Measurements from ENCODE around the gene DMD.
"Not testable (repeated sequence)": the region's sequence is repeated elsewhere in the genome, so short reads cannot be mapped to it uniquely, and the experiment has no call there.

Gene DMD

DNA sequence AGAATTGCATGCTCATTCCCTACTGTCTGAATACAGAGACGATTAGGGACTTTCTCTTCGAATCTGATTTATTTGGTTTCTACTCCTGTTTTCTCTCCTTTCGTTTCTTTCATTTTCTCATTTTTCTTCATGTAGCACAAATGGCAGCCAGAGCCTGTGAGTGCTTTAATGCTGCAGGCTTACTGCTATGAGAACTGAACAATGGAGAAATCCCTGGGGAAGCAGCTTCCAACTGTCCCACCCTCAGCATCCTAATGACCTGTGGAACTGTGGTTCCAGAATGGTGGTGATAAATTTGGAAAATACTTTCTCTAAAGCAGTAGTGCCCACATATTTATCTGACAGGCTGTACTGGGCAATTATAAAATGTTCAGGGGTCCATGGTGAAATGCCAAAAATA lies 930.4 kb downstream of the DMD start:
- DNase-seq (ENCODE audit: low read depth in 2 of 2), result no peak

DNA sequence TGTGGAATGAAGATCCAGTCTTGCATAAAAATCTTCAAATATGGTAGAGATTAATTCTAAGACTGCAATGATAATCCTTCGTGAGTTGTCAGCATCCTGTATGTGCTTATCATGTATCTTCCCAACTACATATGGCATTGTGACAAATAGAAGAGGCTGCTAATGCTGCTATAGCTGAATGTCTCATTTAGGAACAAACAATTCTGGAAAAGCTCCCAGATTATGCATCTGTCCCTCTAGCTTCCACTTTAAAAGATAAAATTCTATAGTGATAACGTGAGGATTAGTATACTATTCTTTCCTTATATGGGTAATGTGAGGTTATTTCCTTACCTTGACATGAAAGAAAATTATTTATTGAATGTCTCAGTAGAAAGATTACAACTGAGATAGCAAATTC lies 930.9 kb downstream of the DMD start:
- no peak for DNase-seq (ENCODE audit: low read depth in 2 of 2)

DNA sequence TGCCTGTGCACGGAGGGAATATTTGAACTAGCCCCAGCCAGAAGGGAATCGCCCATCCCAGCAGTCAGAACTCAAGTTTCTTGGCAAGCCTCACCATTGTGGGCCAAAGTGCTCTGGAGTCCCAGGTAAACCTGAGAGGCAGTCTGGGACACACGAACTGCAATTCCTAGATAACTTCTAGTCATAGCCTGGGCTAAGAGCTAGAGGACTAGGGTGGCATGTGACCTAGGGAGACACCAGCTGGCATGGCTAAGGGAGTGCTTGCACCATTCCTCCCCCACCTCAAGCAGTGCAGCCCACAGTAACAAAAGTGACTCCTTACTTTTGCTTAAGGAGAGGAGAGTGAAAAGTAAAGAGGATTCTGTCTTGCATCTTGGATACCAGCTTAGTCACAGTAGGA lies 935.2 kb downstream of the DMD start:
- DNase-seq (ENCODE audit: low read depth in 2 of 2), result no peak

GRCh38 chrX:32269866-32270265 lies 941.5 kb downstream of the DMD start:
- no peak for DNase-seq (ENCODE audit: low read depth in 2 of 2)

DNA sequence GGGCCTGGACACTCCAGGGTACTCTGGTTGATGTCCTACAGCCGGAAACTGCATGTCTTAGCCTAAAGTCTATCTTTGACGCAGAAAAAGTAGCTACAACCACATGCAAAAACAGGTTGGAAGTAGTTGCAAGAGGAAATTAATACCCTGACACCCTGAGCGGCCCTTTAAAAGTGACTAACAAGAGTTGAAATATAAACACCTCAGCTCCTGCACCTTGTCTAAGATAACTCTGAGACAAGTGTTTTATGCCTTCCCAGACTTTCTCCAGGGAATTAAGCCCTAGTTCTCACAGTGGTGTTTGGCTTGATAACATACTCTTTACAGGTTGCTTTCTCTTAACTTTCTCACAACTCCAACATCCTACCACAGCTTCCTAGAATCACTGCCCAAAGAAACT lies 943.1 kb downstream of the DMD start:
- no peak for DNase-seq (ENCODE audit: low read depth in 2 of 2)

DNA sequence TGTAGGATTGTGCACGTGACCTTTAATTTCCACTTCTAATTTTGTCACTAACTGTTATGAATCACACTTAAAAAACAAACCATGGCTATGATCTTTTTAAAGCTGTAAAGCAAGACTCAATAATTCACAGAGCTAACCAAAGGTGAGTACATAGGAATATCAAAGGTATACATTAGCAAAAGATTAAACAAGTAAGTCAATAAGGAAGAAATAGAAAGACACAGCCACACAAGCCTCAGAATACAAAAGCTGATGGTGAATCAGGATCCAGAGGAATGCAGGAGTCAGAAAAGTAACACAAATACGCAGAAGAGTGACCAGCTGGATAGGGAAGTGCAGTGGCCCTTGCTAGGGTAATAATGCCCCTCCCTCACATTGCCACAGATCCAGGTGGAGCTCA lies 943.6 kb downstream of the DMD start:
- DNase-seq (ENCODE audit: low read depth in 2 of 2), result no peak

DNA sequence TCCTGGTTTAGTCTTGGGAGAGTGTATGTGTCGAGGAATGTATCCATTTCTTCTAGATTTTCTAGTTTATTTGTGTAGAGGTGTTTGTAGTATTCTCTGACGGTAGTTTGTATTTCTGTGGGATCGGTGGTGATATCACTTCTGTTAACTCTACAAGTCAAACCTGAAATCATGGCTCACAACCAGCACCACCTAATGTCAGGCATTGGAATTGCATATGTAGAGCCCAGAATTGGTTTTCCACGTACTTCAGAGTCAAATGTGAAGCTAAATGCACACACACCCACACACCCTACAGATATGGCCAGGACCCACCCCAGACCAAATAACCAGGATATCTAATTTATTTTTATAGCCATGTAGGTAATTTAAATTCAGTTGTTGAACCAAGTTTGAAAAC lies 964.7 kb downstream of the DMD start:
- not testable (repeated sequence) for DNase-seq (ENCODE audit: low read depth in 2 of 2)

- no peak for DNase-seq (ENCODE audit: low read depth in 2 of 2)
These were observed 1015.7 kb downstream of the DMD start for GRCh38 chrX:32195611-32196010.

GRCh38 chrX:32191316-32191715 lies 1020.0 kb downstream of the DMD start:
- no peak for DNase-seq (ENCODE audit: low read depth in 2 of 2)

DNA sequence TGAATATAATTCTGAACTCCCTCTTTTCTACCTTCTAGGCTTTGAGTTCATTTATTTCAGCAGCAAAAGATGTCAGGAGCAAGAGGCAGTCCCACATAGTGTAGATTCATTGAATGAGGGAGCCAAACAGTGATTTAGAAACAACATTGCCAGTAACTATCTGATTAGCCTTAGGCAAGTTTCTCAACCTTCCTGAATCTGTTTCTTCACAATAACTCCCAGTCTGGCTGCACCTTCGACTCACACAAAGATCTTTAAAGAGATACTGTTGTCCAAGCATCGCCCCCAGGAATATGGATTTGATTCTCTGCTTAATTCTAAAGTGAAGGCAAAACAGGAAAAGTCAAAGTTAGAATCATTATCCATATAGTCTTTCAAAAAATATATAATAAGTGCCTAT lies 1026.2 kb downstream of the DMD start:
- DNase-seq (ENCODE audit: low read depth in 2 of 2), result no peak

DNA sequence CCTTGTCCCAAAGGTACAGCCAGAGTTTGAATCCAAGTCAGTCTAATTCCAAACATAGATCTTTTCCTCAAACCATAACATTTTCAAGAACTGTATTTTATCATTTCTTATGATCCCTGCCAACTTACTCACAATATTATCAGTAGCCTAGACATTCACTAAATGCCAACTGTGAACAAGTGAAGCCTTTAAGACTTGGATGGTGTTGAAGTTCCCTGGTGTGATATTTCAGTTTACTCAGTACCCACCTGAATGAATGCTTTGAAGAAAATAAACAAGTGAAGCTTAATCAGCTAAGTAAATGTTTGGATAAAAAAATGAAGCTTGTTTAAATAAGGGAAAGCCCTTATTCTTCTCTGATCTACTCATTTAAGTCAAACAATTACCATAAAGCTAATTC lies 1028.3 kb downstream of the DMD start:
- no peak for DNase-seq (ENCODE audit: low read depth in 2 of 2)

GRCh38 chrX:32176510-32176909 lies 1034.8 kb downstream of the DMD start:
- no peak for DNase-seq (ENCODE audit: low read depth in 2 of 2)

- DNase-seq (ENCODE audit: low read depth in 2 of 2), result no peak
These were observed 1040.9 kb downstream of the DMD start for GRCh38 chrX:32170481-32170880.

GRCh38 chrX:32155044-32155638 lies 1056.2 kb downstream of the DMD start:
- DNase-seq (ENCODE audit: low read depth in 2 of 2), result no peak

- DNase-seq (ENCODE audit: low read depth in 2 of 2), result no peak
These were observed 1057.8 kb downstream of the DMD start for GRCh38 chrX:32153585-32153984.

DNA sequence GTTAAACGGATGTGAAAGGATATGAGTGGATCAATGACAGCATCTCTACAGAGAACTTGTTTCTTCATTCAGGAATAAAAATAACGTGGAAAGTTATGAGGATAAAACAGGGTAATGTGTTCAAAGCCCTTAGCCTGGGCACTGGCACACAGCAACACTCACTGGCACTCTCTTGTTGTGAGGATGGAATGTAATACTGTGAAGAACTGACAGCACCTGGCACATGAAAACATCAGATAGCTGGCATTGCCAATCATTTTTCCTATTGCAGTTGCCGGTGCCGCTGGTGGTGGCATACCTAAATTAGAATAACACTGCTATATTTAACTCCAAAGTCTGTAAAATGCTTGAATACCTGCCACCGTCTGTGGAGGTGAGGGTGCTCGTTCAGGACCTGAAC lies 1061.2 kb downstream of the DMD start:
- DNase-seq (ENCODE audit: low read depth in 2 of 2), result no peak

GRCh38 chrX:32141841-32142240 lies 1069.5 kb downstream of the DMD start:
- DNase-seq (ENCODE audit: low read depth in 2 of 2), result no peak

DNA sequence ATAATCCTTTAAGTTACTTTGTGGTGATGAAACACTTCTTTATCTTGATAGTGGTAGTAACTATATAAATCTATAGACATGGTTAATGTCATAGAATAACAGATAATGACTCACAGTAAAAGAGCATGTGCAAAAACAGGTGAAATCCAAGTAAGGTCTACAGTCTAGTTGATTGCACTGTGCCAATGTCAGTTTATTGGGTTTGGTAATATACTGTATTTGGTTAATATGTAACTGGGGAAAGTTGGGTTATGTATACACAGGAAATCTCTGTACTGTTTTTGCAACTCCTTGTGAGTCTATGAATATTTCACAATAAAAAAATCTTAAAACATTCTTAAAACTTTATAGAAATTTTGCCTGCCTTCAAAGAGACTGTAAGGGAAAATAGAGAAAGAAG lies 1071.9 kb downstream of the DMD start:
- no peak for DNase-seq (ENCODE audit: low read depth in 2 of 2)

GRCh38 chrX:32137525-32137924 lies 1073.8 kb downstream of the DMD start:
- no peak for DNase-seq (ENCODE audit: low read depth in 2 of 2)

- DNase-seq (ENCODE audit: low read depth in 2 of 2), result no peak
These were observed 1084.4 kb downstream of the DMD start for GRCh38 chrX:32126997-32127396.

DNA sequence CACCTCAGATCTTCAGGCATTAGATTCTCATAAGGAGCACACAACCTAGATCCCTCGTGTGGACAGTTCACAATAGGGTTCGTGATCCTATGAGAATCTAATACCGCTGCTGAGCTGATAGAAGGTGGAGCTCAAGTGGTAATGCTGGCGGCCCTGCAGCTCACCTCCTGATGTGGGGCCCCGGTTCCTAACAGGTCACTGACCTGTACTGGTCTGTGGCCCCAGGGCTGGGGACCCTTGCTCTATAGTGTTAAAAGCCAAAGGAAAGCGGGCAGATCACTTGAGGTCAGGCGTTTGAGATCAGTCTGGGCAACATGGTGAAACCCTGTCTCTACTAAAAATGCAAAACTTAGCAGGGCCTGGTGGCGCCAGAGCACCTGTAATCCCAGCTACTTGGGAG lies 1092.5 kb downstream of the DMD start:
- no peak for DNase-seq (ENCODE audit: low read depth in 2 of 2)

- DNase-seq (ENCODE audit: low read depth in 2 of 2), result no peak
These were observed 1095.3 kb downstream of the DMD start for GRCh38 chrX:32116047-32116446.

- no peak for DNase-seq (ENCODE audit: low read depth in 2 of 2)
These were observed 1123.7 kb downstream of the DMD start for GRCh38 chrX:32087663-32088062.

- DNase-seq (ENCODE audit: low read depth in 2 of 2), result no peak
These were observed 1126.6 kb downstream of the DMD start for GRCh38 chrX:32084757-32085156.

- no peak for DNase-seq (ENCODE audit: low read depth in 2 of 2)
These were observed 1163.1 kb downstream of the DMD start for GRCh38 chrX:32048285-32048684.

Measured in activated CD8-positive, alpha-beta memory T cell treated with anti-CD3 and anti-CD28 coated beads for 4 hours (primary cell).